HEK293 (cell line): ENCODE data around the gene LAG3.

ENCODE experiments used
- CTCF ChIA-PET: fragments of 350-600 bp; formaldehyde crosslinking; extraction: SDS; loops from one replicate; lab custom pipeline; 2021; ENCODE audit warnings: antibody characterized with exemption; lab: Yijun Ruan, JAX
- POLR2A ChIA-PET: fragments of 300-600 bp; formaldehyde crosslinking; extraction: SDS; loops from one replicate; lab custom pipeline; 2020; ENCODE audit warnings: antibody characterized with exemption, inconsistent platforms; lab: Yijun Ruan, JAX
- H3K27ac ChIP-seq: fragments of 200-500 bp; sonication (Bioruptor generic); 2 replicates; pipeline ENCODE4 v1.5.1; 2014; ENCODE audit warnings: low read depth, low read length, control low read depth, inconsistent platforms; ENCODE audit errors: extremely low read depth
- H3K36me3 ChIP-seq, 2 experiments: fragments of 200-500 bp in 1 of 2; sonication (Bioruptor generic) in 1 of 2; 1 replicate in 1 of 2; 2 replicates in 1 of 2; pipeline ENCODE4 v1.5.1; 2014 to 2017; ENCODE audit warnings: inconsistent platforms in 2 of 2, low read length in 2 of 2; ENCODE audit not compliant: control insufficient read depth in 2 of 2, insufficient read depth in 1 of 2
- H3K4me1 ChIP-seq: fragments of 200-500 bp; sonication (Bioruptor generic); 2 replicates; pipeline ENCODE4 v1.5.1; 2014; ENCODE audit warnings: mild to moderate bottlenecking, low read length, inconsistent platforms; ENCODE audit not compliant: control insufficient read depth, insufficient read depth
- H3K4me3 ChIP-seq: 2 replicates; pipeline ENCODE4 v1.5.1; 2011; ENCODE audit warnings: low read depth, mild to moderate bottlenecking, control low read depth, low read length, moderate library complexity
- H3K9me3 ChIP-seq: fragments of 200-500 bp; sonication (Bioruptor generic); 2 replicates; pipeline ENCODE4 v1.5.1; 2014; ENCODE audit warnings: low read depth, low read length, inconsistent platforms; ENCODE audit not compliant: control insufficient read depth, insufficient read depth
- GFI1B ChIP-seq: fragments of 450-650 bp; formaldehyde crosslinking; IDR thresholded peaks from 2 replicates; pipeline ENCODE4 v1.5.1; 2016; ENCODE audit warnings: missing biosample characterization, missing genetic modification characterization
- HOXA7 ChIP-seq: sonication (generic); formaldehyde crosslinking; IDR thresholded peaks from 2 replicates; pipeline ENCODE4 v1.8.1; 2022; ENCODE audit warnings: missing genetic modification reagents, borderline replicate concordance
- KLF9 ChIP-seq: fragments of 450-650 bp; formaldehyde crosslinking; IDR thresholded peaks from 2 replicates; pipeline ENCODE4 v1.5.1; 2016; ENCODE audit warnings: missing biosample characterization, missing genetic modification characterization, low read depth
- REPIN1 ChIP-seq: fragments of 450-650 bp; formaldehyde crosslinking; IDR thresholded peaks from 2 replicates; pipeline ENCODE4 v1.5.1; 2017; ENCODE audit warnings: missing biosample characterization, missing genetic modification characterization, low read depth
- ZNF175 ChIP-seq: fragments of 450-650 bp; formaldehyde crosslinking; IDR thresholded peaks from 2 replicates; pipeline ENCODE4 v1.5.1; 2016; ENCODE audit warnings: missing biosample characterization, missing genetic modification characterization
- ZNF184 ChIP-seq: fragments of 450-650 bp; IDR thresholded peaks from 2 replicates; pipeline ENCODE4 v1.5.1; 2018; ENCODE audit warnings: missing biosample characterization, mild to moderate bottlenecking, missing genetic modification characterization
- ZNF19 ChIP-seq: fragments of 450-650 bp; formaldehyde crosslinking; IDR thresholded peaks from 2 replicates; pipeline ENCODE4; 2016; ENCODE audit warnings: missing biosample characterization, missing genetic modification characterization, low read depth
- ZNF324 ChIP-seq: fragments of 450-650 bp; formaldehyde crosslinking; IDR thresholded peaks from 2 replicates; pipeline ENCODE4 v1.5.1; 2016; ENCODE audit warnings: missing biosample characterization, missing genetic modification characterization
- ZNF391 ChIP-seq: fragments of 450-650 bp; formaldehyde crosslinking; IDR thresholded peaks from 2 replicates; pipeline ENCODE4 v1.5.1; 2016; ENCODE audit warnings: low read depth, missing biosample characterization, missing genetic modification characterization, borderline replicate concordance
- ZNF555 ChIP-seq: fragments of 450-650 bp; formaldehyde crosslinking; conservative IDR thresholded peaks from 2 replicates; pipeline ENCODE4 v1.5.1; 2017; ENCODE audit warnings: missing biosample characterization, mild to moderate bottlenecking, missing genetic modification characterization, inconsistent platforms
- ZNF558 ChIP-seq: fragments of 450-650 bp; formaldehyde crosslinking; IDR thresholded peaks from 2 replicates; pipeline ENCODE4 v1.5.1; 2016; ENCODE audit warnings: missing biosample characterization, missing genetic modification characterization
- ZNF658 ChIP-seq: fragments of 450-650 bp; formaldehyde crosslinking; IDR thresholded peaks from 2 replicates; pipeline ENCODE4; 2016; ENCODE audit warnings: missing biosample characterization, missing genetic modification characterization
- ZNF692 ChIP-seq: fragments of 450-650 bp; formaldehyde crosslinking; IDR thresholded peaks from 2 replicates; pipeline ENCODE4 v1.5.1; 2016; ENCODE audit warnings: missing biosample characterization, missing genetic modification characterization
- ZNF791 ChIP-seq: fragments of 450-650 bp; formaldehyde crosslinking; IDR thresholded peaks from 2 replicates; pipeline ENCODE4 v1.5.1; 2016; ENCODE audit warnings: missing biosample characterization, missing genetic modification characterization
- ZSCAN16 ChIP-seq: fragments of 450-650 bp; formaldehyde crosslinking; IDR thresholded peaks from 2 replicates; pipeline ENCODE4 v1.5.1; 2016; ENCODE audit warnings: missing biosample characterization, missing genetic modification characterization
- ZSCAN4 ChIP-seq: fragments of 450-650 bp; formaldehyde crosslinking; IDR thresholded peaks from 2 replicates; pipeline ENCODE4 v1.5.1; 2017; ENCODE audit warnings: missing biosample characterization, missing genetic modification characterization
- TF ChIP-seq, protein P1 (sequence below): fragments of 450-650 bp; formaldehyde crosslinking; IDR thresholded peaks from 2 replicates; pipeline ENCODE4 v1.5.1; 2017; ENCODE audit warnings: missing biosample characterization, missing genetic modification characterization
- TF ChIP-seq, protein P2 (sequence below): fragments of 450-650 bp; formaldehyde crosslinking; IDR thresholded peaks from 2 replicates; pipeline ENCODE4 v1.5.1; 2016; ENCODE audit warnings: missing biosample characterization, missing genetic modification characterization
- TF ChIP-seq, protein P3 (sequence below): fragments of 450-650 bp; IDR thresholded peaks from 2 replicates; pipeline ENCODE4 v1.5.1; 2018; ENCODE audit warnings: missing biosample characterization, missing genetic modification characterization

Gene LAG3

GRCh38 chr12:6752921-6753771 is 19.2 kb upstream of the LAG3 start, which contains the start of gene MLF2 (continued):
- no peak for TF ChIP-seq ZNF555 (tag by site-specific recombination)
- TF ChIP-seq ZNF791 (tag by site-specific recombination): no peak
- TF ChIP-seq ZNF175 (tag by site-specific recombination): no peak
- no peak for TF ChIP-seq HOXA7
- TF ChIP-seq ZNF658 (tag by site-specific recombination): no peak
- TF ChIP-seq ZNF391 (tag by site-specific recombination): 0 out of 2 replicates have a peak, but pooled peaks have one; percentile 28
- TF ChIP-seq GFI1B (tag by site-specific recombination): 0 out of 2 replicates have a peak, but pooled peaks have one; percentile 30

GRCh38 chr12:6753772-6754356 is 18.5 kb upstream of the LAG3 start:
- CTCF ChIA-PET: interaction anchor here (0.6 to 5.6 kb wide), 37 partner anchors 9 to 252 kb away, joined by 3 to 140 read pairs (median 5); partner anchors contain the start of genes CDCA3, COPS7A, GPR162 and PTMS

More at GRCh38 chr12:6753772-6754356, 18.5 kb upstream of the LAG3 start:
- H3K36me3 ChIP-seq: peaks cover 20 to 33% of the 10 kb centered on the region in 2 experiments
- POLR2A ChIA-PET: interaction anchor here (0.6 to 4.2 kb wide), 23 partner anchors 9 to 283 kb away, joined by 3 to 79 read pairs (median 8); partner anchors contain the start of genes C12orf57, CDCA3, COPS7A and GPR162
- TF ChIP-seq ZNF324 (tag by site-specific recombination): 0 out of 2 replicates have a peak, but pooled peaks have one; percentile 14
- TF ChIP-seq, protein P1, sequence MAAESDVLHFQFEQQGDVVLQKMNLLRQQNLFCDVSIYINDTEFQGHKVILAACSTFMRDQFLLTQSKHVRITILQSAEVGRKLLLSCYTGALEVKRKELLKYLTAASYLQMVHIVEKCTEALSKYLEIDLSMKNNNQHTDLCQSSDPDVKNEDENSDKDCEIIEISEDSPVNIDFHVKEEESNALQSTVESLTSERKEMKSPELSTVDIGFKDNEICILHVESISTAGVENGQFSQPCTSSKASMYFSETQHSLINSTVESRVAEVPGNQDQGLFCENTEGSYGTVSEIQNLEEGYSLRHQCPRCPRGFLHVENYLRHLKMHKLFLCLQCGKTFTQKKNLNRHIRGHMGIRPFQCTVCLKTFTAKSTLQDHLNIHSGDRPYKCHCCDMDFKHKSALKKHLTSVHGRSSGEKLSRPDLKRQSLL (tag by site-specific recombination): 0 out of 2 replicates have a peak, but pooled peaks have one; percentile 65
- TF ChIP-seq REPIN1 (tag by site-specific recombination): no peak
- TF ChIP-seq ZSCAN16: peak; percentile 37; the same call in 1 of the 2 replicates
- TF ChIP-seq, protein P2, sequence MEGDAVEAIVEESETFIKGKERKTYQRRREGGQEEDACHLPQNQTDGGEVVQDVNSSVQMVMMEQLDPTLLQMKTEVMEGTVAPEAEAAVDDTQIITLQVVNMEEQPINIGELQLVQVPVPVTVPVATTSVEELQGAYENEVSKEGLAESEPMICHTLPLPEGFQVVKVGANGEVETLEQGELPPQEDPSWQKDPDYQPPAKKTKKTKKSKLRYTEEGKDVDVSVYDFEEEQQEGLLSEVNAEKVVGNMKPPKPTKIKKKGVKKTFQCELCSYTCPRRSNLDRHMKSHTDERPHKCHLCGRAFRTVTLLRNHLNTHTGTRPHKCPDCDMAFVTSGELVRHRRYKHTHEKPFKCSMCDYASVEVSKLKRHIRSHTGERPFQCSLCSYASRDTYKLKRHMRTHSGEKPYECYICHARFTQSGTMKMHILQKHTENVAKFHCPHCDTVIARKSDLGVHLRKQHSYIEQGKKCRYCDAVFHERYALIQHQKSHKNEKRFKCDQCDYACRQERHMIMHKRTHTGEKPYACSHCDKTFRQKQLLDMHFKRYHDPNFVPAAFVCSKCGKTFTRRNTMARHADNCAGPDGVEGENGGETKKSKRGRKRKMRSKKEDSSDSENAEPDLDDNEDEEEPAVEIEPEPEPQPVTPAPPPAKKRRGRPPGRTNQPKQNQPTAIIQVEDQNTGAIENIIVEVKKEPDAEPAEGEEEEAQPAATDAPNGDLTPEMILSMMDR (tag by site-specific recombination): peak; percentile 96; the same call in 1 of the 2 replicates
- peak; percentile 2; the same call in 1 of the 2 replicates for TF ChIP-seq ZNF558 (tag by site-specific recombination)
- TF ChIP-seq ZNF184: 0 out of 2 replicates have a peak, but pooled peaks have one; percentile 45
- no peak for TF ChIP-seq ZNF692 (tag by site-specific recombination)
- TF ChIP-seq, protein P3, sequence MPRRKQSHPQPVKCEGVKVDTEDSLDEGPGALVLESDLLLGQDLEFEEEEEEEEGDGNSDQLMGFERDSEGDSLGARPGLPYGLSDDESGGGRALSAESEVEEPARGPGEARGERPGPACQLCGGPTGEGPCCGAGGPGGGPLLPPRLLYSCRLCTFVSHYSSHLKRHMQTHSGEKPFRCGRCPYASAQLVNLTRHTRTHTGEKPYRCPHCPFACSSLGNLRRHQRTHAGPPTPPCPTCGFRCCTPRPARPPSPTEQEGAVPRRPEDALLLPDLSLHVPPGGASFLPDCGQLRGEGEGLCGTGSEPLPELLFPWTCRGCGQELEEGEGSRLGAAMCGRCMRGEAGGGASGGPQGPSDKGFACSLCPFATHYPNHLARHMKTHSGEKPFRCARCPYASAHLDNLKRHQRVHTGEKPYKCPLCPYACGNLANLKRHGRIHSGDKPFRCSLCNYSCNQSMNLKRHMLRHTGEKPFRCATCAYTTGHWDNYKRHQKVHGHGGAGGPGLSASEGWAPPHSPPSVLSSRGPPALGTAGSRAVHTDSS (tag by site-specific recombination): 0 out of 2 replicates have a peak, but pooled peaks have one; percentile 7
- TF ChIP-seq ZSCAN4 (tag by site-specific recombination): peak; percentile 44; the same call in 1 of the 2 replicates
- TF ChIP-seq ZNF19 (tag by site-specific recombination): no peak
- TF ChIP-seq KLF9 (tag by site-specific recombination): no peak
- no peaks in the 10 kb centered on the region for H3K9me3 ChIP-seq
- H3K4me1 ChIP-seq: 0 out of 2 replicates have a peak, but pooled peaks cover 2% of the 10 kb centered on the region
- H3K27ac ChIP-seq: no peak overlapping the region; the same call in 1 of the 2 replicates
- no peak overlapping the region for H3K4me3 ChIP-seq
